Measurements from ENCODE around the gene ZNF225. TPM values are rescaled to one million over a fixed set of nuclear protein-coding genes. Genes with fewer than 3 reads are reported as not detected.
A peak's percentile ranks its signal among the peaks of the same experiment; 100 is the strongest.

The ZNF225 gene
- total and polyA plus RNA-seq, 9 of the 15 experiments (the other 6 are each of a cell fraction or from before 2014, with no cell fraction given): 1.4 to 4.2 (median 2.2) TPM

GRCh38 chr19:44141191-44142058 is 28.2 kb downstream of the ZNF225 start, which contains the start of gene ZNF234 (continued):
- TF ChIP-seq ID3 (CRISPR knock-in tag; IDR thresholded peaks at IDR 0.05) (no peak), ID3 (tag; IDR thresholded peaks at IDR 0.05) (no peak), RNF219 (CRISPR knock-in tag; IDR thresholded peaks at IDR 0.05) (no peak), MLLT1 (IDR thresholded peaks at IDR 0.05) (0 out of 4 replicates have a peak, but pooled peaks of 1 of the 2 experiments have one; percentile 35), ZNF398 (CRISPR knock-in tag; IDR thresholded peaks at IDR 0.05) (no peak), SUPT5H (IDR thresholded peaks at IDR 0.05) (no peak), CC2D1A (IDR thresholded peaks at IDR 0.05) (no peak), STAT5A (IDR thresholded peaks at IDR 0.05; ENCODE audit: borderline replicate concordance, low read length) (no peak), ZMIZ1 (IDR thresholded peaks at IDR 0.05; ENCODE audit: low read depth in 2 of 2, low read length in 2 of 2) (no peak), FOXA3 (CRISPR knock-in tag; conservative IDR thresholded peaks at IDR 0.05 in 1 of 2, IDR thresholded peaks at IDR 0.05 in 1 of 2) (no peak), ZNF76 (CRISPR knock-in tag; IDR thresholded peaks at IDR 0.05; ENCODE audit: borderline replicate concordance) (no peak), RBM39 (optimal IDR thresholded peaks at IDR 0.05; ENCODE audit: low read depth, low read length) (no peak), RNF2 (IDR thresholded peaks at IDR 0.05) (no peak), GMEB1 (CRISPR knock-in tag; IDR thresholded peaks at IDR 0.05) (no peak), ILF3 (IDR thresholded peaks at IDR 0.05; ENCODE audit: borderline replicate concordance) (no peak)

Data from K562 (cell line).